Endothelial cell of umbilical vein (primary cell): ENCODE measurements around the gene PI4KB. TPM values are rescaled to one million over a fixed set of nuclear protein-coding genes. Genes with fewer than 3 reads are reported as not detected.

Experiments used
- BruUV-seq: library from RNA; stranded (reverse); fragments of 400-500 nt; replicated peaks from 2 replicates; lab custom pipeline; 2021; lab: Mats Ljungman, UMichigan
- CTCF ChIA-PET: fragments of 300-600, 350-600 bp; sonication (Branson Sonifier 250); formaldehyde crosslinking; loops from one replicate; lab custom pipeline; 2021; ENCODE audit warnings: antibody characterized with exemption, inconsistent platforms; lab: Charles Lee
- POLR2A ChIA-PET: fragments of 300-600, 350-600 bp; sonication (Branson Sonifier 250); formaldehyde crosslinking; loops from one replicate; lab custom pipeline; 2021; ENCODE audit warnings: antibody characterized with exemption, inconsistent platforms; lab: Charles Lee
- DNase-seq: peaks from one replicate; pipeline ENCODE4 v3.0.0-alpha.2; 2011; ENCODE audit warnings: low read depth, low spot score
- FAIRE-seq: peaks from 2 replicates; lab custom pipeline; 2011; peaks lifted over from hg19 to GRCh38; lab: Jason Lieb, UNC
- H2AFZ ChIP-seq: 2 replicates; pipeline ENCODE4 v1.6.0; 2012; ENCODE audit warnings: low read depth, low read length, control low read depth, inconsistent platforms
- H3K27ac ChIP-seq: 2 replicates; pipeline ENCODE4 v1.5.1; 2011; ENCODE audit warnings: low read depth, mild to moderate bottlenecking, control low read depth, low read length, moderate library complexity; ENCODE audit not compliant: insufficient read depth
- H3K27me3 ChIP-seq, 2 experiments: 2 replicates each; pipeline versions ENCODE4 v1.6.0 to v1.6.1; 2011; ENCODE audit warnings: low read length in 2 of 2, mixed read lengths in 1 of 2; ENCODE audit not compliant: control insufficient read depth in 2 of 2, insufficient read depth in 2 of 2
- H3K36me3 ChIP-seq, 2 experiments: 2 replicates in 1 of 2; 3 replicates in 1 of 2; pipeline ENCODE4 v1.5.1; 2011; ENCODE audit warnings: low read length in 2 of 2, mild to moderate bottlenecking in 1 of 2, moderate library complexity in 1 of 2; ENCODE audit not compliant: control insufficient read depth in 2 of 2, insufficient read depth in 2 of 2; ENCODE audit errors: extremely low read depth in 1 of 2
- H3K4me1 ChIP-seq: 3 replicates; pipeline ENCODE4 v1.5.1; 2011; ENCODE audit warnings: mild to moderate bottlenecking, low read length; ENCODE audit not compliant: control insufficient read depth, insufficient read depth; ENCODE audit errors: extremely low read depth
- H3K4me2 ChIP-seq: 2 replicates; pipeline ENCODE4 v1.6.1; 2011; ENCODE audit warnings: low read length, control low read depth, mixed read lengths; ENCODE audit not compliant: insufficient read depth
- H3K4me3 ChIP-seq, 3 experiments: fragments of 200-600 bp in 1 of 3; sonication (generic), shearing (Covaris generic) in 1 of 3; replicated peaks in 1 of 3; 2 replicates each; pipeline ENCODE4 v1.5.1; 2011 to 2016; ENCODE audit warnings: control low read depth in 3 of 3, low read length in 3 of 3, mild to moderate bottlenecking in 2 of 3, inconsistent platforms in 1 of 3, low read depth in 1 of 3, moderate library complexity in 1 of 3; ENCODE audit not compliant: insufficient read depth in 1 of 3
- H3K79me2 ChIP-seq: 2 replicates; pipeline ENCODE4 v1.6.0; 2012; ENCODE audit warnings: low read length, inconsistent platforms; ENCODE audit not compliant: control insufficient read depth, insufficient read depth
- H3K9ac ChIP-seq: replicated peaks from 2 replicates; pipeline ENCODE3; 2011; ENCODE audit warnings: low read length, control low read depth; ENCODE audit not compliant: insufficient read depth; ENCODE audit errors: extremely low read depth
- H3K9me1 ChIP-seq: replicated peaks from 3 replicates; pipeline ENCODE4 v1.6.0; 2011; ENCODE audit warnings: mild to moderate bottlenecking, low read length; ENCODE audit not compliant: control insufficient read depth, insufficient read depth; ENCODE audit errors: extremely low read depth
- H3K9me3 ChIP-seq: replicated peaks from 2 replicates; pipeline ENCODE4 v1.5.1; 2012; ENCODE audit warnings: low read length, inconsistent platforms; ENCODE audit not compliant: control insufficient read depth, insufficient read depth
- H4K20me1 ChIP-seq: replicated peaks from 2 replicates; pipeline ENCODE3; 2011; ENCODE audit warnings: mild to moderate bottlenecking, low read length; ENCODE audit not compliant: control insufficient read depth, insufficient read depth; ENCODE audit errors: extremely low read depth
- CTCF ChIP-seq, 2 donors: IDR thresholded peaks; 1 replicate in 1 of 2; 2 replicates in 1 of 2; pipeline ENCODE4 v1.5.1; 2011; ENCODE audit warnings: low read length in 2 of 2, mild to moderate bottlenecking in 2 of 2, moderate library complexity in 2 of 2, control low read depth in 1 of 2, inconsistent platforms in 1 of 2, low read depth in 1 of 2; ENCODE audit not compliant: insufficient read depth in 1 of 2; ENCODE audit errors: extremely low read depth in 1 of 2
- EZH2 ChIP-seq: IDR thresholded peaks from 2 replicates; pipeline ENCODE4 v1.6.1; 2012; ENCODE audit warnings: borderline replicate concordance, low read depth, mild to moderate bottlenecking, moderate library complexity, low read length, inconsistent platforms; ENCODE audit not compliant: severe bottlenecking
- GATA2 ChIP-seq: IDR thresholded peaks from 2 replicates; pipeline ENCODE4 v1.7.0; 2011; ENCODE audit warnings: low read depth, mild to moderate bottlenecking, moderate library complexity, mixed read lengths, low read length; ENCODE audit not compliant: insufficient read length, insufficient read depth
- MAX ChIP-seq: IDR thresholded peaks from 2 replicates; pipeline ENCODE4 v1.6.1; 2011; ENCODE audit not compliant: insufficient read depth, insufficient read length
- MYC ChIP-seq: IDR thresholded peaks from one replicate; pipeline ENCODE4 v1.6.1; 2011; ENCODE audit warnings: mild to moderate bottlenecking, low read depth, low read length
- POLR2AphosphoS5 ChIP-seq: IDR thresholded peaks from 2 replicates; pipeline ENCODE4 v1.6.1; 2012; ENCODE audit warnings: low read depth, mild to moderate bottlenecking, control low read depth, low read length, moderate library complexity; ENCODE audit not compliant: insufficient read depth
- dilution Hi-C: fragments of 300-500 bp; cut with MboI; formaldehyde crosslinking; loops from one replicate; pipeline ENCODE4 v1.15.0; 2019; ENCODE audit warnings: low sequenced_read_pairs; ENCODE audit not compliant: extremely low pct_ligation_motif_present
- intact Hi-C: fragments of 100-400 bp; cut with micrococcal nuclease; formaldehyde crosslinking; loops from one replicate; pipeline ENCODE4 v1.10.0; 2022
- polyA plus RNA-seq, 4 experiments: library from polyadenylated mRNA; depleted of rRNA in 3 of 4; stranded (reverse) in 3 of 4; unstranded in 1 of 4; fragments of >200 nt; gene quantifications; 2 replicates each; pipeline versions ENCODE4 v1.2.1 to v1.2.3, GENCODE V29; 2011 to 2012; ENCODE audit warnings: missing spikeins in 1 of 4
- total RNA-seq: library from RNA; stranded (reverse); gene quantifications from 2 replicates; pipeline ENCODE4 v1.2.3, GENCODE V29; 2021

The PI4KB gene
- total and polyA plus RNA-seq, 2 donors (not counting 3 experiments of a cell fraction or from before 2014, with no cell fraction given), result 60.9 to 67.8 TPM

- peaks cover 37% of the 10 kb centered on the region for H3K4me1 ChIP-seq
These were observed 16.2 kb downstream of the PI4KB start for GRCh38 chr1:151311011-151311410.

More at GRCh38 chr1:151311011-151311410, 16.2 kb downstream of the PI4KB start:
- Histone ChIP-seq H3K79me2 (peaks cover 18% of the 10 kb centered on the region), H3K36me3 (peaks cover 17 to 28% of the 10 kb centered on the region in 2 experiments), H2AFZ (no peak overlapping the region), H4K20me1 (no peaks in the 10 kb centered on the region), H3K27me3 (no peaks in the 10 kb centered on the region), H3K9ac (no peak overlapping the region), H3K4me3 (no peak overlapping the region), H3K27ac (peak overlapping the region; percentile 15), H3K4me2 (no peak overlapping the region), H3K9me1 (no peaks in the 10 kb centered on the region), H3K9me3 (no peaks in the 10 kb centered on the region)
- ChIA-PET POLR2A (interaction anchor here (1.0 kb wide), 1 partner anchor 17 kb away, joined by 3 read pairs; the partner anchor contains the start of gene PI4KB), CTCF (interaction anchor here (0.9 to 22.0 kb wide), 9 partner anchors 10 to 97 kb away, joined by 3 to 674 read pairs (median 3); partner anchors contain the start of genes PSMB4 and SELENBP1)
- DNase-seq (no peak), FAIRE-seq (no peak)
- TF ChIP-seq MAX (no peak), GATA2 (no peak), MYC (no peak), POLR2AphosphoS5 (no peak), EZH2 (no peak), CTCF (IDR thresholded peaks at IDR 0.05; ENCODE audit: extremely low read depth in 1 of 2, insufficient read depth in 1 of 2, low read depth in 1 of 2, low read length in 2 of 2) (no peak)
- dilution Hi-C loops (no loop called here), intact Hi-C loops (loop anchor here (1.0 kb wide), 2 partner anchors 10 to 17 kb away; no protein-coding TSS in a partner anchor)
- BruUV-seq, result no TSS peak
